C4-2B (cell line): ENCODE data around the gene BICRA.

Source experiments
- ZFX ChIP-seq: fragments of 450-650 bp; IDR thresholded peaks from 2 replicates; pipeline ENCODE4 v1.6.1; 2017
- TF ChIP-seq, protein P1 (sequence below): fragments of 450-650 bp; conservative IDR thresholded peaks from 2 replicates; pipeline ENCODE4 v1.5.1; 2017; ENCODE audit warnings: mild to moderate bottlenecking

DNA sequence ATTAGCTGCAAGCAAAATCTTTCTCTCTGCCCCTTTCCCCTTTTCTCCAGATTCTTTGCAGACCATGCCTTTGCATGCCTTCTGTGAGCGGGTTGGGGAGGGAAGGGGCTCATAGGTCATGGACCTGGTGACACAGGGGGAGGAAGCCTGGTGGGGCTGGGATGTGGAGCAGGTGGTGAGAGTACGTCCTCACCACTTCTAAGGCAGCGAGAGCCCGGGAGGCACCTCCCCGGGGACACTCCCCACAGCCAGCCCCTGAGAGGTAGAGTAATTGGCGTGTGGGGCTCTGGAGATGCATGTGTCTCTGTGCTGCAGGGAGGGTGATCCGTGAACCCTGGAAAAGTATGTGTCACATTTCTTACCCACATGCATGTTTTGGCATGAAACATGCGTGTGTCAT lies 61.8 kb downstream of the BICRA start:
- TF ChIP-seq, protein P1, sequence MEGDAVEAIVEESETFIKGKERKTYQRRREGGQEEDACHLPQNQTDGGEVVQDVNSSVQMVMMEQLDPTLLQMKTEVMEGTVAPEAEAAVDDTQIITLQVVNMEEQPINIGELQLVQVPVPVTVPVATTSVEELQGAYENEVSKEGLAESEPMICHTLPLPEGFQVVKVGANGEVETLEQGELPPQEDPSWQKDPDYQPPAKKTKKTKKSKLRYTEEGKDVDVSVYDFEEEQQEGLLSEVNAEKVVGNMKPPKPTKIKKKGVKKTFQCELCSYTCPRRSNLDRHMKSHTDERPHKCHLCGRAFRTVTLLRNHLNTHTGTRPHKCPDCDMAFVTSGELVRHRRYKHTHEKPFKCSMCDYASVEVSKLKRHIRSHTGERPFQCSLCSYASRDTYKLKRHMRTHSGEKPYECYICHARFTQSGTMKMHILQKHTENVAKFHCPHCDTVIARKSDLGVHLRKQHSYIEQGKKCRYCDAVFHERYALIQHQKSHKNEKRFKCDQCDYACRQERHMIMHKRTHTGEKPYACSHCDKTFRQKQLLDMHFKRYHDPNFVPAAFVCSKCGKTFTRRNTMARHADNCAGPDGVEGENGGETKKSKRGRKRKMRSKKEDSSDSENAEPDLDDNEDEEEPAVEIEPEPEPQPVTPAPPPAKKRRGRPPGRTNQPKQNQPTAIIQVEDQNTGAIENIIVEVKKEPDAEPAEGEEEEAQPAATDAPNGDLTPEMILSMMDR, result no peak
- no peak for TF ChIP-seq ZFX
